ENCODE results near the gene CREB3L1. TPM values are rescaled to one million over a fixed set of nuclear protein-coding genes. Genes with fewer than 3 reads are reported as not detected.

CREB3L1 gene
- total and polyA plus RNA-seq, 2 donors = 20.0 to 44.3 TPM

DNA sequence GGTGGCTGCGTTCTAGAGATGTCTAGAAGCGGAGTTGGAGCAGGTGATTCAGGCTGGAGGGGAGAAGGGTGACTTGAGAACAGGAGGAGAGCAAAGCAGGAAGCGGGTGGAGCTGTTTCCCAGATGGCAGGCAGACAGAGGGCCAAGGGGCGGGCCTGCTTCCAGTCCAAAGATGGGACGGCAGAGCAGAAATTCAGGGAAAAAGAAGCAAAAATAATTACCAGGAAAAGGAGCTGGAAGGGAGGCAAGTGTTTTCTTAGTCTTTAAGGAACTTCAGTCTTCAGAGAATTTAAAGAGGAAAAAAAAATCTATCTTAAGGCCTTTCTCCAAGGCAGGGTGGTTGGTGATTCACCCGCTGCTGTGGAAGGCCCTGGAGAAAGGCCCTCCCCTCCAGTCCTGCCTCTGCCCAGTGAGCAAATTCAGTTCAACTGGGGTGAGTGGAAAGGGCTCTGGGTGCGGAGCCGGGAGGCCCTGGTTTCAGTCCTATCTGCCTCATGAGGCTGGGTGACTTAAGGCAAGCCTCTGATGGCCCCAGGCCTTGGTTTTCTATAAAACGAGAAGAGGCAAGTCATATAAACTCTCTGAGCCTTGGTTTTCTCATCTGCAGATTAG lies 4.5 kb upstream of the CREB3L1 start:
- H3K36me3 ChIP-seq (ENCODE audit: insufficient read depth) = no peaks in the 10 kb centered on the region
- H3K4me3 ChIP-seq (ENCODE audit: low read depth, low read length) = no peak overlapping the region
- H3K4me1 ChIP-seq (ENCODE audit: insufficient read depth) = peaks cover 2% of the 10 kb centered on the region
- peak overlapping the region; percentile 63 for H3K27ac ChIP-seq (ENCODE audit: low read depth)
- 11% methylated on average over 9 of the region's 9 CpGs for WGBS
- DNase-seq (ENCODE audit: extremely low spot score) = no peak

GRCh38 chr11:46273511-46274205 lies 3.8 kb upstream of the CREB3L1 start:
- Histone ChIP-seq H3K4me1 (ENCODE audit: insufficient read depth) (peaks cover 3% of the 10 kb centered on the region), H3K27ac (ENCODE audit: low read depth) (peak overlapping the region; percentile 87), H3K4me3 (ENCODE audit: low read depth, low read length) (no peak overlapping the region), H3K36me3 (ENCODE audit: insufficient read depth) (no peaks in the 10 kb centered on the region)
- WGBS = 26% methylated on average over 7 of the region's 7 CpGs
- DNase-seq (ENCODE audit: extremely low spot score) = no peak

- Histone ChIP-seq H3K4me3 (ENCODE audit: low read depth, low read length) (no peak overlapping the region), H3K36me3 (ENCODE audit: insufficient read depth) (no peaks in the 10 kb centered on the region), H3K4me1 (ENCODE audit: insufficient read depth) (peaks cover 3% of the 10 kb centered on the region), H3K27ac (ENCODE audit: low read depth) (no peak overlapping the region)
- DNase-seq (ENCODE audit: extremely low spot score) = no peak
- WGBS = 53% methylated on average over 6 of the region's 6 CpGs
Measured at GRCh38 chr11:46275964-46276641, 1.4 kb upstream of the CREB3L1 start.

- peak overlapping the region; percentile 70 for H3K4me3 ChIP-seq (ENCODE audit: low read depth, low read length)
- DNase-seq (ENCODE audit: extremely low spot score) = no peak
- H3K27ac ChIP-seq (ENCODE audit: low read depth) = no peak overlapping the region
- WGBS = 14% methylated on average over 8 of the region's 8 CpGs
- H3K36me3 ChIP-seq (ENCODE audit: insufficient read depth) = no peaks in the 10 kb centered on the region
- H3K4me1 ChIP-seq (ENCODE audit: insufficient read depth) = peaks cover 3% of the 10 kb centered on the region
Measured at GRCh38 chr11:46277313-46277621, 195 bp upstream of the CREB3L1 start.

DNA sequence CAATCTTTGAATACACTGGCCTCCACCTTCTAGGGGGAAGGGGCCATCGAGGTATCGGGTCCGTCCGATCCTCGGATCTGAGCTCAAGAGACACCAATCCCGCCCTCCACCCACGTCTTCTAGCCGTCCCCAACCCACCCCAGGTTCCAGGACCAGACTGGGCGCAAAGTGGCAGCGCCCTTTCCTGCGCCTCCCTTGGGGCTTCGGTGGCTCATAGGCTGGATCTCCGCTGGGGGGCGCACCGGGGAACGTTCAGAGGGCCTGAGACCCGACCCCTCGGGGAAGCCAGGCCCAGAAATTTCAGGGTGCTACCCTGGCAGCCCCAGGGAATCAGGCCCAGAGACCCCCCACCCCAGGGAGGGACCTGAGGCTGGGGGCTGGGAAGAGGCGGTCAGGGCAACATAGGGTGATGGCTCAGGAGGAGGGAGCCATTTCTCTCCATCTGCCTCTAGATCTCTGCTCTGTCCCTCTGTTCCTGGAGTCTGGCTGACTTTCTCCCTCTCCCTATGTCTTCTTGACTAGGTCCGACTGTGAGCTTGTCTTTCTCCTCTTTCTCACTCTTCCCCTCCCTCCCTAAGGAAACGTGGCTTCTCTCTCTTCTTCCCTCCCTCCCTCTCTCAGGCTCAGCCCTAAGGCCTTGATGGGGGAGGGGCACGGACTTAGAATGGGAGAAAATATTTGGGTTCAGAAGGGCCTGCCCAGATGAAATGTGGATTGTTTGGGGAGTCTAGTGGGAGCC lies 1.1 kb downstream of the CREB3L1 start:
- peaks cover 3% of the 10 kb centered on the region for H3K4me1 ChIP-seq (ENCODE audit: insufficient read depth)
- 9% methylated on average over 22 of the region's 22 CpGs for WGBS
- no peak for DNase-seq (ENCODE audit: extremely low spot score)
- no peaks in the 10 kb centered on the region for H3K36me3 ChIP-seq (ENCODE audit: insufficient read depth)
- peak overlapping the region; percentile 70 for H3K4me3 ChIP-seq (ENCODE audit: low read depth, low read length)
- peak overlapping the region; percentile 85 for H3K27ac ChIP-seq (ENCODE audit: low read depth)

DNA sequence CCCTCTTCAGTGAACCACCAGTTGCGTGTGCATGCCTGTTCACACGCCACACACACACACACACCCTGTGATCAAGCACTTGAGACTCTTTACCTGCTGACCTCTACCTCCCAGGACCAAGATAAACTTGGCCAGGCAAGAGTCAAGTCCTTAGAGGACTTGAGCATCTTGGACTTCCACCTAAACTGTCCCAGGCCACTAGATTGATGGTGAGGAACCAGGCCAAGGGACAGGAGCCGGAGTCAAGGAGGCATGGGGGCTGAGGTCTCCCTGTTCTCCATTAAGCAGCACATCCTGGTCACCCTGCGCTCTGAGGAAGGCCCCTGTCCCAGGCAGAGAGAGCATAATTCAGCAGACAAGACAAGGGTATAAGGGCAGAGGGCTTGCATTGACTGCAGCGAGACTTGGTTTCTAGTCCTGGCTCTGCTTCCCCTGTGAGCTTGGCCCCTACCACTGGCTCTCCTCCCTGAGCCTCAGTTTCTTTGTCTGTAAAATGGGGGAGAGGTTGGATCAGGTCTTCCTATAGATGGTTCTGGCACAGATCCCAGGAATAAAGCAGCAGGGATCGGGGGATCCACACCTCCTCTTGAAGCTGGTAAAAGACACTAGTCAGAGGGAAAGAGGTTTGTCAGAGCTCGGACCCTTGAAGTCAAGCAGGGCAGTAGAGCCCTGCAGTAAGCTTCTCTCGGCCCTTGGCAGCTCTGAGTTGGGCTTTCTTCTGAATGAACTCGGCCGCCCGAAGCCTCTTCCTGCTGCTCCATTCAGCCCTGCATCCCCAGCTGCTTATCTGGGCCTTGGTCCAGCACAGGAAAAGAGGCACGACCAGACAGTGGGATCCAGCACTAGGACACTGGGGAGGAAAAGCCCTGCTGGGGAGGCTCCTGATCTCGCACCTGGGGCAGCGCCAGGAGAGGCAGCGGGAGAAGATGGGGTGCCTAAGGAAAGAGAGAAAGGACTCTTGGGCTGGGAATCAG lies 2.0 kb downstream of the CREB3L1 start:
- H3K36me3 ChIP-seq (ENCODE audit: insufficient read depth) = no peaks in the 10 kb centered on the region
- 31% methylated on average over 15 of the region's 15 CpGs for WGBS
- DNase-seq (ENCODE audit: extremely low spot score) = no peak
- no peak overlapping the region for H3K4me3 ChIP-seq (ENCODE audit: low read depth, low read length)
- H3K27ac ChIP-seq (ENCODE audit: low read depth) = no peak overlapping the region
- H3K4me1 ChIP-seq (ENCODE audit: insufficient read depth) = peaks cover 3% of the 10 kb centered on the region

GRCh38 chr11:46280706-46281105 lies 3.2 kb downstream of the CREB3L1 start:
- Histone ChIP-seq H3K4me3 (ENCODE audit: low read depth, low read length) (no peak overlapping the region), H3K36me3 (ENCODE audit: insufficient read depth) (no peaks in the 10 kb centered on the region), H3K27ac (ENCODE audit: low read depth) (no peak overlapping the region), H3K4me1 (ENCODE audit: insufficient read depth) (peaks cover 3% of the 10 kb centered on the region)
- DNase-seq (ENCODE audit: extremely low spot score) = no peak
- 55% methylated on average over 5 of the region's 5 CpGs for WGBS

- WGBS = 8% methylated on average over 7 of the region's 7 CpGs
- Histone ChIP-seq H3K36me3 (ENCODE audit: insufficient read depth) (no peaks in the 10 kb centered on the region), H3K4me1 (ENCODE audit: insufficient read depth) (peaks cover 3% of the 10 kb centered on the region), H3K4me3 (ENCODE audit: low read depth, low read length) (no peak overlapping the region), H3K27ac (ENCODE audit: low read depth) (peak overlapping the region; percentile 82)
- no peak for DNase-seq (ENCODE audit: extremely low spot score)
Measured at GRCh38 chr11:46281371-46281831, 3.9 kb downstream of the CREB3L1 start.

DNA sequence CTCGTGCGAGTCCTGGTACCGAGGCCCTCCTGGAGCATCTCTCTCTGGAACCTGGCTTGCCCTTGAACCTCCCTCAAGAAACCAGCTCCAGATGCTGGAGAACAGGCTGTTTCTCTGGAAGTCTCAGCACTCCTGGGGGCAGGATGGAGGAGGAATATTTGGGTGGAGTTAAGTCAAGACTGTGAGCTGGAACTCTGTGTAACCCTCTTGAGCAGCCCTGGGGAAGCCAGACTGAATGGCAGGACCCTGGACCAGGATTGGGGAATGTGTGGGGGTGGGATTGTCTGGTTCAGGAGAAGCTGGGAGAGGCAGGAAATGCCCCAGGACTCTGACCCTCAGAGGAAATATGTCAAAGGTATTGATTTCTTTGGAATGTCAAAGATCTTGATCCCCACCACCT lies 7.7 kb downstream of the CREB3L1 start:
- Histone ChIP-seq H3K4me3 (ENCODE audit: low read depth, low read length) (no peak overlapping the region), H3K36me3 (ENCODE audit: insufficient read depth) (no peaks in the 10 kb centered on the region), H3K27ac (ENCODE audit: low read depth) (peak overlapping the region; percentile 42), H3K4me1 (ENCODE audit: insufficient read depth) (no peaks in the 10 kb centered on the region)
- 70% methylated on average over 3 of the region's 3 CpGs for WGBS
- DNase-seq (ENCODE audit: extremely low spot score) = no peak

- Histone ChIP-seq H3K4me1 (ENCODE audit: insufficient read depth) (no peaks in the 10 kb centered on the region), H3K4me3 (ENCODE audit: low read depth, low read length) (no peak overlapping the region), H3K36me3 (ENCODE audit: insufficient read depth) (no peaks in the 10 kb centered on the region), H3K27ac (ENCODE audit: low read depth) (peak overlapping the region; percentile 42)
- DNase-seq (ENCODE audit: extremely low spot score) = no peak
- WGBS = 45% methylated on average over 11 of the region's 11 CpGs
Measured at GRCh38 chr11:46285594-46286033, 8.2 kb downstream of the CREB3L1 start.

- H3K27ac ChIP-seq (ENCODE audit: low read depth) = no peak overlapping the region
- 71% methylated on average over 5 of the region's 5 CpGs for WGBS
- H3K4me1 ChIP-seq (ENCODE audit: insufficient read depth) = no peaks in the 10 kb centered on the region
- DNase-seq (ENCODE audit: extremely low spot score) = no peak
- H3K4me3 ChIP-seq (ENCODE audit: low read depth, low read length) = no peak overlapping the region
- H3K36me3 ChIP-seq (ENCODE audit: insufficient read depth) = no peaks in the 10 kb centered on the region
Measured at GRCh38 chr11:46286789-46287188, 9.3 kb downstream of the CREB3L1 start.

GRCh38 chr11:46288451-46288850 lies 11.0 kb downstream of the CREB3L1 start:
- no peaks in the 10 kb centered on the region for H3K36me3 ChIP-seq (ENCODE audit: insufficient read depth)
- no peak overlapping the region for H3K27ac ChIP-seq (ENCODE audit: low read depth)
- no peaks in the 10 kb centered on the region for H3K4me1 ChIP-seq (ENCODE audit: insufficient read depth)
- WGBS = 82% methylated on average over 5 of the region's 5 CpGs
- no peak overlapping the region for H3K4me3 ChIP-seq (ENCODE audit: low read depth, low read length)
- DNase-seq (ENCODE audit: extremely low spot score) = no peak

- no peaks in the 10 kb centered on the region for H3K36me3 ChIP-seq (ENCODE audit: insufficient read depth)
- peak overlapping the region; percentile 24 for H3K27ac ChIP-seq (ENCODE audit: low read depth)
- no peak for DNase-seq (ENCODE audit: extremely low spot score)
- 71% methylated on average over 2 of the region's 2 CpGs for WGBS
- H3K4me1 ChIP-seq (ENCODE audit: insufficient read depth) = no peaks in the 10 kb centered on the region
- H3K4me3 ChIP-seq (ENCODE audit: low read depth, low read length) = no peak overlapping the region
Measured at GRCh38 chr11:46290011-46290410, 12.5 kb downstream of the CREB3L1 start.
